Type B pancreatic cell (in vitro differentiated cells): ENCODE results near the gene SYCP2L. TPM values are rescaled to one million over a fixed set of nuclear protein-coding genes. Genes with fewer than 3 reads are reported as not detected.

Experiments used
- DNase-seq: peaks from one replicate; pipeline ENCODE4 v3.0.0; 2021; ENCODE audit warnings: mixed read lengths; ENCODE audit not compliant: unreplicated experiment; ENCODE audit errors: extremely low spot score
- H3K27ac Mint-ChIP-seq: 2 replicates; pipeline ENCODE4 v1.8.0; 2021; ENCODE audit warnings: mild to moderate bottlenecking, mixed read lengths
- H3K27me3 Mint-ChIP-seq: 2 replicates; pipeline ENCODE4 v1.8.0; 2021; ENCODE audit warnings: mixed read lengths
- H3K36me3 Mint-ChIP-seq: 2 replicates; pipeline ENCODE4 v1.8.0; 2021; ENCODE audit warnings: mixed read lengths
- H3K4me1 Mint-ChIP-seq: one replicate; pipeline ENCODE4 v1.8.0; 2021; ENCODE audit warnings: mixed read lengths; ENCODE audit not compliant: unreplicated experiment
- H3K4me3 Mint-ChIP-seq: 2 replicates; pipeline ENCODE4 v1.8.0; 2021; ENCODE audit warnings: mild to moderate bottlenecking, mixed read lengths
- H3K9me3 Mint-ChIP-seq: 2 replicates; pipeline ENCODE4 v1.8.0; 2021; ENCODE audit warnings: mixed read lengths
- total RNA-seq: library from RNA; stranded (reverse); gene quantifications from 2 replicates; pipeline ENCODE4 v1.2.1, GENCODE V29; 2021; ENCODE audit warnings: low replicate concordance
- TF ChIP-seq, protein P1 (sequence below): fragments of 200-600 bp; sonication (generic); conservative IDR thresholded peaks from 2 replicates; pipeline ENCODE4 v1.5.0; 2021; ENCODE audit warnings: antibody characterized with exemption, mild to moderate bottlenecking

The SYCP2L gene
- total RNA-seq, 1 donor from 2014 or later = 6.9 TPM

DNA sequence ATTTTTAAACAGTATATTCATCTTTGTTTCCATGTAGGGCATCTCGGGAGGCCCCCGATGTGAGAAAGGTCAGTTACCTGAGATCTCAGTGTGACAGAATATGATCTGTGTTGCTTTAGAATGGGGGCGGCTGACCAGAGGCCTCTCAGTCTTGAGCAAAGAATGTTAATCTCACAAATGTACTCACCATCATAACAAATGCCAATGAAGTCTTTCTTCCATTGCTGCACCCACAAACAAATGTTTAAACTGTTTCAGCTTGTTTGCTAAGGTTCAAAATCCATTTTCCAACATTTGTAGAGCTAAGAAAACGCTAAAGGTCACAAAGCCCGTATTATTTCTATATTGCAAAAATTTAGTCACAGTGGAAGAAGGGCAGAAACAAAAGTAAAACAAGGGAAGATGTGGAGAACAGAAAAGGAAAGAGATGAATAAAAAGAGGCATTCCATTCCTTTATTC, 125.5 kb downstream of the SYCP2L start:
- Mint-ChIP-seq H3K27me3 (peaks cover 5% of the 10 kb centered on the region), H3K27ac (no peak overlapping the region), H3K9me3 (no peaks in the 10 kb centered on the region), H3K4me1 (peaks cover 14% of the 10 kb centered on the region), H3K4me3 (no peak overlapping the region), H3K36me3 (no peaks in the 10 kb centered on the region)
- DNase-seq = no peak
- TF ChIP-seq, protein P1, sequence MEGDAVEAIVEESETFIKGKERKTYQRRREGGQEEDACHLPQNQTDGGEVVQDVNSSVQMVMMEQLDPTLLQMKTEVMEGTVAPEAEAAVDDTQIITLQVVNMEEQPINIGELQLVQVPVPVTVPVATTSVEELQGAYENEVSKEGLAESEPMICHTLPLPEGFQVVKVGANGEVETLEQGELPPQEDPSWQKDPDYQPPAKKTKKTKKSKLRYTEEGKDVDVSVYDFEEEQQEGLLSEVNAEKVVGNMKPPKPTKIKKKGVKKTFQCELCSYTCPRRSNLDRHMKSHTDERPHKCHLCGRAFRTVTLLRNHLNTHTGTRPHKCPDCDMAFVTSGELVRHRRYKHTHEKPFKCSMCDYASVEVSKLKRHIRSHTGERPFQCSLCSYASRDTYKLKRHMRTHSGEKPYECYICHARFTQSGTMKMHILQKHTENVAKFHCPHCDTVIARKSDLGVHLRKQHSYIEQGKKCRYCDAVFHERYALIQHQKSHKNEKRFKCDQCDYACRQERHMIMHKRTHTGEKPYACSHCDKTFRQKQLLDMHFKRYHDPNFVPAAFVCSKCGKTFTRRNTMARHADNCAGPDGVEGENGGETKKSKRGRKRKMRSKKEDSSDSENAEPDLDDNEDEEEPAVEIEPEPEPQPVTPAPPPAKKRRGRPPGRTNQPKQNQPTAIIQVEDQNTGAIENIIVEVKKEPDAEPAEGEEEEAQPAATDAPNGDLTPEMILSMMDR = no peak

DNA sequence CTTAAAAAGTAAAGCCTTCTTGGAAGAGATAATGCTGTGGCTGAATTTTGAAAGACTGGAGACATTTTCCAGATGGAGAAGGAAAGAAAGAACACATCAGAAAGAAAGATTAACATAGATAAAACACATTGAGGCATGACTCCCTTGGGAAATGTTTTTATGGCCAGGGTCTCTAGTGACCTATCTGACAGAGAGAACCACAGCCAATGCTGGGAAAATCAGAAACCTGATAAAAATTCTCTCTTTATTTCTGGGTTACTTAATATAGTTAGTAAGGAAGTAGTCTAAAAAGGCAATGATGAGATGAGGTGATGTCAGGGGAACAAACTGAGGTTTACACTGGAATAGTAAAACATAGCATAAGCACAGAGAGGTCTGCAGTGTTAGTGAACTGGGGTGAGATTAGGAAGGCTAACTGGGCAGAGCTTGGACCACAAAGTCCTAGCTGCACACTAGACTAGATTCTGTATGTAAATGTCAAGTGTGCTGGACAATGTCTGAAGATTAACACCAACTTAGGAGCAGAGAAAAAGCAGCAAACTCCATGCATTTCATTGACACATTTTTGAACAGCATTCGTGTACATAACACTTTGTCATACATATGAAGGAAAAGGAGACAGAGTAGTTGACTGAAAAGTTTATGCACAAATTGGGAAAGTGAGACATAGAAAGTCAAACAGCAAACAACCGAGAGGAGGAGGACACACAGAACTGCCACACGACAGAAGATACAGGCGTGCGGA, 126.3 kb downstream of the SYCP2L start:
- peaks cover 5% of the 10 kb centered on the region for H3K27me3 Mint-ChIP-seq
- TF ChIP-seq, protein P1 = no peak
- H3K9me3 Mint-ChIP-seq = no peaks in the 10 kb centered on the region
- H3K36me3 Mint-ChIP-seq = no peaks in the 10 kb centered on the region
- peaks cover 14% of the 10 kb centered on the region for H3K4me1 Mint-ChIP-seq
- DNase-seq = no peak
- no peak overlapping the region for H3K4me3 Mint-ChIP-seq
- no peak overlapping the region for H3K27ac Mint-ChIP-seq

DNA sequence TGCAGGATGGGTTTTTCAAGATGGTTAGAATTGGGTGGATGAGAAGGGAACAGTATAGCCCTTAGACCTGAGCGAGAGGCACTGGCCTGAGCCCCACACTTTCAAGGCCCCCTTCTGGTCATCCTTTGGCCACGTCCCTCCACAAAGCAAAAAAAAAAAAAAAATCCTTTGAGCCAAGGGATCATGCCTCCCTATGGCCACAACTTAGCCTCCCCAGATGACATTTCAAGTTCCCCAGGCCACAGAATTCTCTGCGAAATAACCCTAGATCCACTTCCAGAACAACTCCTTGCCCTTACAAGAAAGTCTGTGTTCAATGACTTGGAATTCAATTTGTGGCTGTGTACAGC, 126.8 kb downstream of the SYCP2L start:
- TF ChIP-seq, protein P1 = no peak

DNA sequence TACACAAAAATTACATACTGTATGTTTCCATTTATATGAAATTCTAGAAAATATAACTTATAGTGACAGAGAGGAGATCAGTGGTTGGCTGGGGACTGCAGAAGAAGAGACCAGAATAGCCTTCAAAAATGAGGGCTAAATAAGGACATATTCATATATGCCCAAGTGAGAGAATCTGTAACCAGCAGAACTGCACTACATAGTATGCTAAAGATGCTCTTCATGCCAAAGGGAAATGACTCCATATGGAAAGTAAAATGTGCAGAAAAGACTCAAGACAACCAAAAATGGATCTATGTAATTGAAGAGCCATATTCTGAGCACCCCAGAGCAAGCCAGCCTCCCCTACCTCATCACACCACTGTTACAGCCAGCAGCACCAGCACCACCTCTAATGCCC, 128.2 kb downstream of the SYCP2L start:
- no peak overlapping the region for H3K27ac Mint-ChIP-seq
- no peak overlapping the region for H3K4me3 Mint-ChIP-seq
- no peak for DNase-seq
- no peaks in the 10 kb centered on the region for H3K9me3 Mint-ChIP-seq
- peaks cover 7% of the 10 kb centered on the region for H3K4me1 Mint-ChIP-seq
- TF ChIP-seq, protein P1 = no peak
- H3K36me3 Mint-ChIP-seq = no peaks in the 10 kb centered on the region
- peaks cover 5% of the 10 kb centered on the region for H3K27me3 Mint-ChIP-seq

More for the DNA sequence above, 126.8 kb downstream of the SYCP2L start:
- no peaks in the 10 kb centered on the region for H3K36me3 Mint-ChIP-seq
- peaks cover 14% of the 10 kb centered on the region for H3K4me1 Mint-ChIP-seq
- DNase-seq = no peak
- no peak overlapping the region for H3K27ac Mint-ChIP-seq
- peaks cover 5% of the 10 kb centered on the region for H3K27me3 Mint-ChIP-seq
- no peak overlapping the region for H3K4me3 Mint-ChIP-seq
- no peaks in the 10 kb centered on the region for H3K9me3 Mint-ChIP-seq

DNA sequence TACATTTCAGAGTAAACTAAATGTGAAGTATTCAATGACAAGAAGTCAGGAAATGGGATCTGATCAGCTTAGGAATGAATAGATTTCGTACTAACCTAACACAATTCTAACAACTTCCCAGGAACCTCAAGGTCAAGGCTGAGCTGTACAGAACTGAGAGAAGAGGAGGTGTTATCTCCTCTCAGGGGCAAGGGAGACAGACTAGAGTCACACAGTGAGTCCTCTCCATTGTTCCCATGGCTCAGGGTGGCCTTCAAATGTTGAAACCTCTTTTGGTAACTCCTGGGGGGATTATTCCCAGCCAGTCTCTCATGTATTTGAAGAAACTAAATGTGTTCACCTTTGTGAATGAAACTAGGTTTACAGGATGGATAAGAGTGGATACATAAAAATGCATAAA, 129.6 kb downstream of the SYCP2L start:
- H3K27ac Mint-ChIP-seq = no peak overlapping the region
- H3K27me3 Mint-ChIP-seq = peaks cover 5% of the 10 kb centered on the region
- H3K4me1 Mint-ChIP-seq = peaks cover 12% of the 10 kb centered on the region
- no peaks in the 10 kb centered on the region for H3K9me3 Mint-ChIP-seq
- TF ChIP-seq, protein P1 = no peak
- H3K36me3 Mint-ChIP-seq = no peaks in the 10 kb centered on the region
- H3K4me3 Mint-ChIP-seq = no peak overlapping the region
- no peak for DNase-seq
